Thyroid gland (tissue), 4 donors: ENCODE data around the gene MYO18B. TPM values are rescaled to one million over a fixed set of nuclear protein-coding genes. Genes with fewer than 3 reads are reported as not detected.

ENCODE experiments used
- DNase-seq, 2 donors: peaks; one replicate each; pipeline ENCODE4 v3.0.0-alpha.2; 2019
- H3K27ac ChIP-seq, 3 donors: fragments of 200-600 bp; sonication (generic); 1 replicate in 2 of 3; 2 replicates in 1 of 3; pipeline ENCODE4 v1.5.1; 2016 to 2019; ENCODE audit warnings: mild to moderate bottlenecking in 1 of 3, moderate library complexity in 1 of 3
- H3K27me3 ChIP-seq: fragments of 200-600 bp; sonication (generic); one replicate; pipeline ENCODE4 v1.5.1; 2019
- H3K36me3 ChIP-seq, 2 donors: fragments of 200-600 bp; sonication (generic); one replicate each; pipeline ENCODE4 v1.5.1; 2016 to 2019
- H3K4me1 ChIP-seq, 2 donors: fragments of 200-600 bp; sonication (generic); one replicate each; pipeline ENCODE4 v1.5.1; 2017 to 2019
- H3K4me3 ChIP-seq, 3 donors: fragments of 200-600 bp; sonication (generic); replicated peaks in 1 of 3; 1 replicate in 2 of 3; 2 replicates in 1 of 3; pipeline ENCODE4 v1.5.1; 2016; ENCODE audit warnings: mild to moderate bottlenecking in 1 of 3
- H3K9me3 ChIP-seq: fragments of 200-600 bp; sonication (generic); one replicate; pipeline ENCODE4 v1.5.1; 2017
- CTCF ChIP-seq, 6 experiments: fragments of 200-600 bp in 3 of 6; fragments of 450-650 bp in 3 of 6; sonication (generic) in 3 of 6; IDR thresholded peaks; one replicate each; pipeline ENCODE4 v1.5.1; 2016 to 2019; ENCODE audit warnings: antibody characterized with exemption in 6 of 6, mild to moderate bottlenecking in 2 of 6, inconsistent platforms in 1 of 6, moderate library complexity in 1 of 6
- POLR2A ChIP-seq, 2 donors: fragments of 450-650 bp; IDR thresholded peaks; one replicate each; pipeline ENCODE4 v1.6.1; 2017; ENCODE audit warnings: antibody characterized with exemption in 2 of 2, mild to moderate bottlenecking in 2 of 2, moderate library complexity in 1 of 2
- WGBS, 2 donors: methylation state at CpG; one replicate each; pipeline ENCODE4 v1.1.5; 2017; 5-methylcytosine and 5-hydroxymethylcytosine counted together
- intact Hi-C: fragments of 100-400 bp; cut with DNase I; formaldehyde crosslinking; loops from one replicate; pipeline ENCODE4 v1.15.1; 2023
- total RNA-seq, 4 donors: library from RNA; depleted of rRNA; stranded (reverse); fragments of >200 nt; gene quantifications; one replicate each; pipeline ENCODE4 v1.2.3, GENCODE V29; 2016

The MYO18B gene
- total RNA-seq, 4 donors from 2014 or later, result 0.33 TPM; not detected in 3

DNA sequence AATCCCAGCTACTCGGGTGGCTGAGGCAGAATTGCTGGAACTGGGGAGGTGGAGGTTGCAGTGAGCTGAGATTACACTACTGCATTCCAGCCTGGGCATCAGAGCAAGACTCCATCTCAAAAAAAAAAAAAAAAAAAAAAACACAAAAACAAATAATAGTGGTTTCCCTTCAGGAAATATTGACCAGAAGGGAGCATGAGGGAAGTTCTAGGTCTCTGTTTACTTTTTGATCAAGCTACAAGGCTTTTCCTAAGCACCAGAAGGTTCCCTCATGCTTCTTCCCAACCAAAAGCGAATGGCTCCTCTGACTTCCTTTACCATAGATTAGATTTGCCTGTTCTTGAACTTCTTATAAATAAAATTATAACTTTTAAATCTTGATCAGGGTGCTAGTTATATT lies 18.3 kb downstream of the MYO18B start:
- H3K27ac ChIP-seq, result no peak overlapping the region
- WGBS, 2 donors, result 67 to 74% methylated on average over 2 of the region's 2 CpGs
- no peaks in the 10 kb centered on the region for H3K36me3 ChIP-seq
- intact Hi-C loops, result no loop called here
- no peaks in the 10 kb centered on the region for H3K4me1 ChIP-seq
- no peaks in the 10 kb centered on the region for H3K9me3 ChIP-seq
- TF ChIP-seq POLR2A (IDR thresholded peaks at IDR 0.05), result no peak
- no peak for TF ChIP-seq CTCF (IDR thresholded peaks at IDR 0.05)
- no peaks in the 10 kb centered on the region for H3K27me3 ChIP-seq
- no peak for DNase-seq
- no peak overlapping the region for H3K4me3 ChIP-seq

DNA sequence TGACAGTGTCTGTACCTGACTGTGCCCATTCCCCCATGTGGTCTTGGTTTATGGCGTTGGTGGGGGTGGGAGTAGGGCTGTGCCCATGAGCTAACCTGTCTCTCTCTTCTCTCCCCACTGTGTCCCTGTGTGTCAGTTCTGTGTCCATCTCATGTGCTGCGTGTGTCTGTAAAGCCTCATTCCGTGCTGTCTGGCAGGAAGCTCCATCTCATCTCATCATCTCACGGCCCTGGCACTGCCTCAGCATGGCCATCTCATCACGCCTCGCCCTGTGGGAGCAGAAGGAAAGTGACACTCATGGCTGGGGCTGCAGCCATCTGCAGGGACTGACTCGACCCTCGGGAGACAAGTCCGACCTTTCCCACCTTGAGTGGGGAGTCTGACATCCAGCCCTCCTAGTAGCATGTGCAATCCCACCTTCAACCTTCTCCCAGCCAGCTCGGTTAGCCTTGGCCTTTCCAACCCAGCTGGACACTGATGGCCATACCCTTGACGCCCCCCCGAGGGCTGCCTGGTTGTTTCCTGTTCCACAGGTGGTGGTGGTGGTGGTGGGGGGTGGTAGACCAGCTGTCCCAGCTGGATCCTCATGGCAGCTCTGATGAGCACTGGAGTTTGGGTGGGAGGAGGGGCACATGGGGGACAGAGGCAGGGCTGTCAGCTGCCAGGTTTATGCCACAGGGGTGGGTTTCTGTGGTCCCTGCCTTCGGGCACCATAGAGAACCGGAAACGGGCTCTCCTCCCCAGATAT lies 19.0 kb downstream of the MYO18B start:
- DNase-seq, result no peak
- WGBS, 2 donors, result 81 to 86% methylated on average over 15 of the region's 15 CpGs
- Histone ChIP-seq H3K4me1 (no peaks in the 10 kb centered on the region), H3K27me3 (no peaks in the 10 kb centered on the region), H3K9me3 (no peaks in the 10 kb centered on the region), H3K36me3 (no peaks in the 10 kb centered on the region), H3K4me3 (no peak overlapping the region), H3K27ac (no peak overlapping the region)
- intact Hi-C loops, result no loop called here
- TF ChIP-seq POLR2A (IDR thresholded peaks at IDR 0.05) (no peak), CTCF (IDR thresholded peaks at IDR 0.05) (no peak)

DNA sequence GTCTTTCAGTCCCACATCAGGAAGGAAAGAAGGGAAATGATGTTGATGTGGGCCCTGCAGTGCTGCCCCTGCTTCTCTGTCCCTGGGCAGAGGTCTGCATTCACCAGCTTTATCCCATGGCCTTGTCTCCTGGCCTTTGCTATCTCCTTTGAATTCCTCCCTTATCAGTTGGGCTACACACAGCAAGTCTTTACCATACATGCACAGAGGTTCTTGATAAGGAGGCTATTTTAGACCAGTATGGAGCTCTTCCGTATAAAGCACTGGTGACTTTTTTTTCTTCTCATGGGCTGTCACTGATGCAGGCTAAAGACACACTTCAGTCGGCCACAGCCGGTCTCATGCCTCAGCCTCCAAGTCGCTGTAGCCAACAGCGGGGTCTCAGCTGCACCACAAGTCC lies 20.2 kb downstream of the MYO18B start:
- Histone ChIP-seq H3K9me3 (no peaks in the 10 kb centered on the region), H3K27me3 (no peaks in the 10 kb centered on the region), H3K27ac (no peak overlapping the region), H3K4me1 (no peaks in the 10 kb centered on the region), H3K36me3 (no peaks in the 10 kb centered on the region), H3K4me3 (no peak overlapping the region)
- no peak for TF ChIP-seq CTCF (IDR thresholded peaks at IDR 0.05)
- no peak for TF ChIP-seq POLR2A (IDR thresholded peaks at IDR 0.05)
- 86 to 92% methylated on average over 5 of the region's 5 CpGs for WGBS, 2 donors
- intact Hi-C loops, result no loop called here
- no peak for DNase-seq

DNA sequence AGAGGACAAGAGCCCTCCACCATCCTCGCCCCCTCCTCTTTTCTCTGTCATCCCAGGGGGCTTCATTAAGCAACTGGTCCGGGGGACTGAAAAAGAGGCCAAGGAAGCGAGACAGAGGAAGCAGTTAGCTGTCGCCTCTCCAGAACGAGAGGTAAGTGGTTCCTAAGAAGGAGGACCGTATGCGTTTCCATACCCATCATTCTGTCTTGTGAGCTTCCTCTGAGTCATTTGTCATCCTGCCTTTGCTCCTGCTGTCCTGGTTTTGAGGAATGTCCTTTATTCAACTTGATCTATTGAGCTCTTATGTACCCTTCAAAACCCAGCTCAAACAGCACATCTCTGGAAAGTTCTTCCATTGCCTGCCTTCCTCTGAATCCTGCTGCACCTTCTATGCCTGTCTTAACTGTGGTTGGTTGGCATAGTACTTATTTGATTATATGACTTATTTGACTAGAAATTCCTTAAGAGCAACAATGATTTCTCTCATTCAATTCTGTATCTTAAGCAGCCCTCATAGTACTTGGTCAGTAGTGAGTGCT lies 21.3 kb downstream of the MYO18B start:
- no peak overlapping the region for H3K4me3 ChIP-seq
- intact Hi-C loops, result no loop called here
- no peak for DNase-seq
- TF ChIP-seq CTCF (IDR thresholded peaks at IDR 0.05), result no peak
- no peak for TF ChIP-seq POLR2A (IDR thresholded peaks at IDR 0.05)
- H3K9me3 ChIP-seq, result no peaks in the 10 kb centered on the region
- H3K4me1 ChIP-seq, result no peaks in the 10 kb centered on the region
- H3K27me3 ChIP-seq, result no peaks in the 10 kb centered on the region
- H3K36me3 ChIP-seq, result no peaks in the 10 kb centered on the region
- 63 to 70% methylated on average over 7 of the region's 7 CpGs for WGBS, 2 donors
- H3K27ac ChIP-seq, result no peak overlapping the region

DNA sequence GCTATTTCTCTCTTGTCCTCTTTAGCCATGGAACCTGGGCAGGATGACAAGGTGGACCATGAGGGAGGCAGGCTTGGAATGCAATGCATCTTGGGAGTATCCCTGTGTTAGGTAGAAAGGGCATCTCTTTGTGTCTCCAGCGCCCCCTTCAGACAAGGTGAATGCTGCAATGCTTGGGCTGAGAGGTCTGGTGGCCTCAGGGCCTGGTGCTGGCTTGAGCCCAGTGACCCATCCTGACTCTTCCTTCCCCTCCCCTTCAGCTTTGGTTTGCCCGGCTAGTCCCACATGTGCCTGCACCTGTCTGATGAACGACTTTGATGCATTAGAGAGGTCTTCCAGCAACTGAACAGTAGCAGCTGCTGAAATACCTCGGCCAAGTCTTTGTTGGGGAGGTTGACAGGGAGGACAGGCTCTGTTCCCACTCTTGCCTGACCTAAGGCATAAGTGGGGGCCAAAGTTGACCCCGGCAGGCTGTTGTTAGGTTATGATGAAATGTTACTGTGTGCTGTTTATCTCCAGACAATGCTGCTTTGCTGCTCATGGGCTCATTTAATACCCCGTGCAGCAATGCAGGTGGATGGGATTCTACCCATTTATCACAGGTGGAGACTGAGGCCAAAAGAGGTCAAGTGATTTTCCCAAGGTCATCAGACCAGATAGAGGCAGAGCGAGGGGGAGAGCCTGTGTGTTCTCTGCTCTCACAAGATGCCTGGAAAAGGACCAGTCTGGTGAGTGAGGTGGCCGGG lies 22.5 kb downstream of the MYO18B start:
- 70 to 92% methylated on average over 5 to 7 of the region's 8 CpGs for WGBS, 2 donors
- Histone ChIP-seq H3K4me3 (no peak overlapping the region), H3K36me3 (no peaks in the 10 kb centered on the region), H3K4me1 (no peaks in the 10 kb centered on the region), H3K27ac (no peak overlapping the region), H3K9me3 (no peaks in the 10 kb centered on the region), H3K27me3 (no peaks in the 10 kb centered on the region)
- no peak for TF ChIP-seq CTCF (IDR thresholded peaks at IDR 0.05)
- TF ChIP-seq POLR2A (IDR thresholded peaks at IDR 0.05), result no peak
- DNase-seq, result no peak
- intact Hi-C loops, result no loop called here
